HG03342 (cell line): ENCODE data around the gene SLC2A13.

Experiments used
- ATAC-seq: cut with Tn5 transposase; IDR thresholded peaks from one replicate; pipeline ENCODE4 v1.9.1; 2021; ENCODE audit warnings: mild to moderate bottlenecking, moderate library complexity; ENCODE audit not compliant: unreplicated experiment

The SLC2A13 gene

GRCh38 chr12:40105515-40106201 lies at the start of gene SLC2A13:
Gene SLC2A13, minus strand, starts transcription at chr12:40106081. Its CDS starts 273 bp downstream, at chr12:40105808.
- ATAC-seq, result peak; percentile 85

- ATAC-seq, result no peak
Measured at GRCh38 chr12:40154381-40154780, 48.5 kb upstream of the SLC2A13 start.

GRCh38 chr12:40153432-40153831 lies 47.6 kb upstream of the SLC2A13 start:
- no peak for ATAC-seq

- ATAC-seq, result no peak
Measured at GRCh38 chr12:40152783-40153383, 47.0 kb upstream of the SLC2A13 start.

GRCh38 chr12:40149673-40150260 lies 43.9 kb upstream of the SLC2A13 start:
- ATAC-seq, result no peak

- ATAC-seq, result no peak
Measured at GRCh38 chr12:40146800-40147797, 41.2 kb upstream of the SLC2A13 start.

- no peak for ATAC-seq
Measured at GRCh38 chr12:40145896-40146295, 40.0 kb upstream of the SLC2A13 start.

GRCh38 chr12:40144023-40144422 lies 38.1 kb upstream of the SLC2A13 start:
- ATAC-seq, result no peak

- no peak for ATAC-seq
Measured at GRCh38 chr12:40142001-40142744, 36.3 kb upstream of the SLC2A13 start.

- ATAC-seq, result no peak
Measured at GRCh38 chr12:40138526-40138925, 32.6 kb upstream of the SLC2A13 start.

- ATAC-seq, result peak; percentile 92
Measured at GRCh38 chr12:40137252-40137651, 31.4 kb upstream of the SLC2A13 start.

GRCh38 chr12:40127408-40127807 lies 21.5 kb upstream of the SLC2A13 start:
- no peak for ATAC-seq

GRCh38 chr12:40123496-40123895 lies 17.6 kb upstream of the SLC2A13 start:
- no peak for ATAC-seq

- no peak for ATAC-seq
Measured at GRCh38 chr12:40122842-40123241, 17.0 kb upstream of the SLC2A13 start.

GRCh38 chr12:40117818-40118217 lies 11.9 kb upstream of the SLC2A13 start:
- peak; percentile 87 for ATAC-seq

GRCh38 chr12:40110586-40110985 lies 4.7 kb upstream of the SLC2A13 start:
- no peak for ATAC-seq

GRCh38 chr12:40107803-40108620 lies 2.1 kb upstream of the SLC2A13 start:
- ATAC-seq, result no peak

- peak; percentile 41 for ATAC-seq
Measured at GRCh38 chr12:40107098-40107802, 1.4 kb upstream of the SLC2A13 start.

- no peak for ATAC-seq
Measured at GRCh38 chr12:40106655-40107054, 774 bp upstream of the SLC2A13 start.
